B cell (primary cell): Measurements from ENCODE around the gene CTSD. TPM values are rescaled to one million over a fixed set of nuclear protein-coding genes. Genes with fewer than 3 reads are reported as not detected.

ENCODE experiments used
- ATAC-seq: fragments of 200-7000 bp; cut with Tn5 transposase; one replicate; pipeline ENCODE4 v1.10.0; 2021; ENCODE audit warnings: low read depth, mild to moderate bottlenecking, moderate number of reproducible peaks, moderate library complexity
- CTCF ChIA-PET: fragments of 350-600 bp; sonication (Branson Sonifier 250); formaldehyde crosslinking; loops from one replicate; lab custom pipeline; 2021; ENCODE audit warnings: antibody characterized with exemption, inconsistent platforms; lab: Charles Lee
- POLR2A ChIA-PET: fragments of 350-600 bp; sonication (Branson Sonifier 250); formaldehyde crosslinking; loops from one replicate; lab custom pipeline; 2021; ENCODE audit warnings: antibody characterized with exemption; lab: Charles Lee
- DNase-seq: peaks from one replicate; pipeline ENCODE4 v3.0.0; 2013
- H2AFZ ChIP-seq: 2 replicates; pipeline ENCODE4 v1.6.1; 2012; ENCODE audit warnings: mild to moderate bottlenecking, low read depth, low read length; ENCODE audit not compliant: insufficient read depth, poor library complexity, severe bottlenecking
- H3K27ac ChIP-seq, 2 donors: 1 replicate in 1 of 2; 2 replicates in 1 of 2; pipeline ENCODE4 v1.5.1; 2012 to 2013; ENCODE audit warnings: low read length in 2 of 2, mild to moderate bottlenecking in 2 of 2, moderate library complexity in 1 of 2
- H3K27me3 ChIP-seq, 4 experiments: fragments of 200-600 bp in 1 of 4; sonication (generic) in 1 of 4; replicated peaks in 1 of 4; 1 replicate in 2 of 4; 2 replicates in 2 of 4; pipeline versions ENCODE4 v1.6.1 to v1.7.0; 2013 to 2016; ENCODE audit warnings: low read length in 3 of 4, mild to moderate bottlenecking in 2 of 4, mixed read lengths in 1 of 4, moderate library complexity in 1 of 4; ENCODE audit not compliant: insufficient read depth in 4 of 4, control insufficient read depth in 3 of 4; ENCODE audit errors: control extremely low read depth in 1 of 4
- H3K36me3 ChIP-seq, 2 experiments: replicated peaks in 1 of 2; 1 replicate in 1 of 2; 2 replicates in 1 of 2; pipeline versions ENCODE4 v1.6.1 to v1.7.1; 2013; ENCODE audit warnings: low read length in 1 of 2; ENCODE audit not compliant: insufficient read depth in 2 of 2, control insufficient read depth in 1 of 2; ENCODE audit errors: control extremely low read depth in 1 of 2, extremely low read depth in 1 of 2
- H3K4me1 ChIP-seq, 2 donors: fragments of 200-600 bp in 1 of 2; sonication (generic) in 1 of 2; 1 replicate in 1 of 2; 2 replicates in 1 of 2; pipeline versions ENCODE4 v1.5.1 to v1.6.1; 2013 to 2017; ENCODE audit warnings: low read length in 2 of 2; ENCODE audit not compliant: control insufficient read depth in 2 of 2, insufficient read depth in 2 of 2
- H3K4me2 ChIP-seq: replicated peaks from 2 replicates; pipeline ENCODE3; 2012; ENCODE audit warnings: mild to moderate bottlenecking, low read depth, low read length; ENCODE audit not compliant: poor library complexity, severe bottlenecking
- H3K4me3 ChIP-seq, 5 experiments: fragments of 200-600 bp in 1 of 5; sonication (generic) in 1 of 5; 1 replicate in 3 of 5; 2 replicates in 2 of 5; pipeline versions ENCODE4 v1.5.1 to v1.7.0; 2011 to 2016; ENCODE audit warnings: low read length in 4 of 5, mild to moderate bottlenecking in 4 of 5, low read depth in 2 of 5, control low read depth in 1 of 5, moderate library complexity in 1 of 5; ENCODE audit not compliant: insufficient read depth in 1 of 5; ENCODE audit errors: control extremely low read depth in 1 of 5, extremely low read depth in 1 of 5
- H3K79me2 ChIP-seq: fragments of 200-600 bp; sonication (generic); one replicate; pipeline ENCODE4 v1.6.0; 2016; ENCODE audit warnings: low read length; ENCODE audit not compliant: control insufficient read depth, insufficient read depth
- H3K9ac ChIP-seq: fragments of 200-600 bp; sonication (generic); 2 replicates; pipeline ENCODE4 v1.6.1; 2017; ENCODE audit warnings: mild to moderate bottlenecking, low read length, moderate library complexity
- H3K9me3 ChIP-seq, 3 donors: one replicate each; pipeline versions ENCODE4 v1.6.1 to v1.7.1; 2013; ENCODE audit warnings: low read length in 2 of 3; ENCODE audit not compliant: control insufficient read depth in 2 of 3, insufficient read depth in 1 of 3; ENCODE audit errors: control extremely low read depth in 1 of 3
- H4K20me1 ChIP-seq: 2 replicates; pipeline ENCODE4 v1.6.0; 2012; ENCODE audit warnings: mild to moderate bottlenecking, low read length; ENCODE audit not compliant: insufficient read depth, control insufficient read depth, poor library complexity, severe bottlenecking
- H3K27ac Mint-ChIP-seq: one replicate; pipeline ENCODE4 v1.8.0; 2021; ENCODE audit warnings: mixed read lengths
- H3K27me3 Mint-ChIP-seq: one replicate; pipeline ENCODE4 v1.8.0; 2021; ENCODE audit warnings: mixed read lengths
- H3K4me1 Mint-ChIP-seq: one replicate; pipeline ENCODE4 v1.8.0; 2021; ENCODE audit warnings: mixed read lengths
- H3K4me3 Mint-ChIP-seq: one replicate; pipeline ENCODE4 v1.8.0; 2021; ENCODE audit warnings: mixed read lengths
- H3K9me3 Mint-ChIP-seq: one replicate; pipeline ENCODE4 v1.8.0; 2022; ENCODE audit warnings: mixed read lengths; ENCODE audit not compliant: insufficient read depth
- EZH2 ChIP-seq: IDR thresholded peaks from 2 replicates; pipeline ENCODE4 v1.6.1; 2012; ENCODE audit warnings: borderline replicate concordance, low read depth, mild to moderate bottlenecking, moderate library complexity, low read length; ENCODE audit not compliant: insufficient read depth, poor library complexity, severe bottlenecking
- WGBS: methylation state at CpG from one replicate; pipeline ENCODE4 v1.1.5; 2013; ENCODE audit warnings: missing lambda C conversion rate; ENCODE audit not compliant: insufficient coverage; 5-methylcytosine and 5-hydroxymethylcytosine counted together
- intact Hi-C: fragments of 100-400 bp; cut with micrococcal nuclease; formaldehyde crosslinking; loops from one replicate; pipeline ENCODE4 v1.10.0; 2022
- polyA plus RNA-seq: library from polyadenylated mRNA; depleted of rRNA; stranded (reverse); fragments of >200 nt; gene quantifications from 2 replicates; pipeline ENCODE4 v1.2.3, GENCODE V29; 2012
- total RNA-seq, 2 donors: library from RNA; stranded (reverse); fragments of 120-200 nt in 1 of 2; gene quantifications; 1 replicate in 1 of 2; 2 replicates in 1 of 2; pipeline versions ENCODE4 v1.2.3 to v1.2.4, GENCODE V29; 2013 to 2022
- TF ChIP-seq, protein P1 (sequence below): fragments of 200-600 bp; IDR thresholded peaks from one replicate; pipeline ENCODE4 v1.8.0; 2022; ENCODE audit warnings: antibody characterized with exemption, mild to moderate bottlenecking

The CTSD gene
- total and polyA plus RNA-seq, 2 donors (not counting 1 experiment from before 2014, with no cell fraction given) = 42.2 to 83.5 TPM

DNA sequence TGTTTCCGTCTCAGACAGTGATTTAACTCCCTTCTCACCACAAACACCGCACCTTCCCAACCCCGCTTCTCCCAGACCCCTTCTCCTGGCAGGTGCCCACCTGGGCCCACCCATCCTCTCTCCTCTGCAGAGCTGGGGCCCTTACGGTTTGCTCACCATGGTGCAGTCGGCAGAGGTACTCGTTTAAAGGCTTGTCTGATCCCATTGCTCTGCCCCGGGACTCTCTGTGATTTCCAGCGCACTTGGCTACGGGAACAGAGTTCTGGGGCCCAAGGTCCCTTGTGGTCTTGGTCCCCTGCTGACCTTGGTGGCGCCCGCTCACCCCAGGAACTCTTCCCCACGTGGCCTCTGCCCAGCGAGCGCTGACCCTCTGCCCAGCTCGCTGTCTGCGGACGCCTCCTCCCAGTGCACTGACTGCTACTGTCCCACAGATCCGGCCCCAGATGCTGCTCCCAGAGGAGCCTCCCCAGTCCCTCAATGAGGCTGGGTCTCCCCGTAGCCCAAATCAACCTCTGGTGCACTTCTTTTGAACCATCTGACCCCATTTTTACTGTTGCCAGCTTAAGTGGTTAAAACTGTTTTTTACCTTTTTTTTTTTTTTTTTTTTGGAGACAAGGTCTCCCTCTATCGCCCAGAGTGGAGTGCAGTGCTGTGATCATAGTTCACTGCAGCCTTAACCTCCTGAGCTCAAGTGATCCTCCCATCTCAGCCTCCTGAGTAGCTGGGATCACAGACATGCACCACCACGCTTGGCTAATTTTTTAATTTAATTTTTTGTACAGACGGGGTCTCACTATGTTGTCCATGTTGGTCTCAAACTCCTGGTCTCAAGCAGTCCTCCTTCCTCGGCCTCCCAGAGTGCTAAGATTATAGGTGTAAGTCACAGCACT, 21.3 kb upstream of the CTSD start:
- intact Hi-C loops = no loop called here
- CTCF ChIA-PET = interaction anchor here (0.7 kb wide), 1 partner anchor 106 kb away, joined by 3 read pairs; no protein-coding TSS in a partner anchor
- peaks cover 0 to 10% of the 10 kb centered on the region in 2 donors for H3K4me1 ChIP-seq

More for the DNA sequence above, 21.3 kb upstream of the CTSD start:
- no peaks in the 10 kb centered on the region for H3K79me2 ChIP-seq
- no peak overlapping the region for H2AFZ ChIP-seq
- DNase-seq (no peak), ATAC-seq (no peak)
- no peak overlapping the region for H3K4me2 ChIP-seq
- H3K27me3 Mint-ChIP-seq = no peaks in the 10 kb centered on the region
- no peaks in the 10 kb centered on the region for H3K9me3 Mint-ChIP-seq
- H3K36me3 ChIP-seq = no peaks in the 10 kb centered on the region
- H3K27me3 ChIP-seq = no peaks in the 10 kb centered on the region
- H4K20me1 ChIP-seq = no peaks in the 10 kb centered on the region
- no peak overlapping the region for H3K27ac ChIP-seq
- WGBS = 95% methylated on average over 21 of the region's 23 CpGs
- POLR2A ChIA-PET = no interaction called here
- no peak overlapping the region for H3K27ac Mint-ChIP-seq
- H3K4me3 Mint-ChIP-seq = no peak overlapping the region
- H3K4me1 Mint-ChIP-seq = peaks cover 15% of the 10 kb centered on the region
- H3K9me3 ChIP-seq = no peaks in the 10 kb centered on the region
- no peak overlapping the region for H3K9ac ChIP-seq
- no peak overlapping the region for H3K4me3 ChIP-seq
- no peak for TF ChIP-seq EZH2
- TF ChIP-seq, protein P1, sequence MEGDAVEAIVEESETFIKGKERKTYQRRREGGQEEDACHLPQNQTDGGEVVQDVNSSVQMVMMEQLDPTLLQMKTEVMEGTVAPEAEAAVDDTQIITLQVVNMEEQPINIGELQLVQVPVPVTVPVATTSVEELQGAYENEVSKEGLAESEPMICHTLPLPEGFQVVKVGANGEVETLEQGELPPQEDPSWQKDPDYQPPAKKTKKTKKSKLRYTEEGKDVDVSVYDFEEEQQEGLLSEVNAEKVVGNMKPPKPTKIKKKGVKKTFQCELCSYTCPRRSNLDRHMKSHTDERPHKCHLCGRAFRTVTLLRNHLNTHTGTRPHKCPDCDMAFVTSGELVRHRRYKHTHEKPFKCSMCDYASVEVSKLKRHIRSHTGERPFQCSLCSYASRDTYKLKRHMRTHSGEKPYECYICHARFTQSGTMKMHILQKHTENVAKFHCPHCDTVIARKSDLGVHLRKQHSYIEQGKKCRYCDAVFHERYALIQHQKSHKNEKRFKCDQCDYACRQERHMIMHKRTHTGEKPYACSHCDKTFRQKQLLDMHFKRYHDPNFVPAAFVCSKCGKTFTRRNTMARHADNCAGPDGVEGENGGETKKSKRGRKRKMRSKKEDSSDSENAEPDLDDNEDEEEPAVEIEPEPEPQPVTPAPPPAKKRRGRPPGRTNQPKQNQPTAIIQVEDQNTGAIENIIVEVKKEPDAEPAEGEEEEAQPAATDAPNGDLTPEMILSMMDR = no peak
